ENCODE data around the gene PCDH9.

DNA sequence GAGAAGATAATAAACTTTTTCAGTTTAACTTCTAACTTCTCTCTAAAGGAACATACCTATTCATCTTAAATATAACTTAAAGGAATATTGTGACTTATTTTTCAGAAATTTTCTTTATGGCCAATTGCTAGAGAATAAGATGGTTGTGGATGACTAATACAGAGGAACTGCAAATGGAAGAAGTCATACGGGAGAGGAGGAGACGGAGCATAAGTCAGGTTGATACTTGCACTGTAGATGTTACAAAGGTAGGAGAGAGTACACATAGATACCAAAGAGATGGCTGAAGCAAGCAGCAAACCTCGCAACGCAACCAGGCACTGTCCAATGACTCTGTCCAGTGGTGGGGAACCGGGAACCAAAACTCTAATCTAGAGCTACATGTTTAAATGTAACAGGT is 963.4 kb downstream of the PCDH9 start:
- TF ChIP-seq, protein P1, sequence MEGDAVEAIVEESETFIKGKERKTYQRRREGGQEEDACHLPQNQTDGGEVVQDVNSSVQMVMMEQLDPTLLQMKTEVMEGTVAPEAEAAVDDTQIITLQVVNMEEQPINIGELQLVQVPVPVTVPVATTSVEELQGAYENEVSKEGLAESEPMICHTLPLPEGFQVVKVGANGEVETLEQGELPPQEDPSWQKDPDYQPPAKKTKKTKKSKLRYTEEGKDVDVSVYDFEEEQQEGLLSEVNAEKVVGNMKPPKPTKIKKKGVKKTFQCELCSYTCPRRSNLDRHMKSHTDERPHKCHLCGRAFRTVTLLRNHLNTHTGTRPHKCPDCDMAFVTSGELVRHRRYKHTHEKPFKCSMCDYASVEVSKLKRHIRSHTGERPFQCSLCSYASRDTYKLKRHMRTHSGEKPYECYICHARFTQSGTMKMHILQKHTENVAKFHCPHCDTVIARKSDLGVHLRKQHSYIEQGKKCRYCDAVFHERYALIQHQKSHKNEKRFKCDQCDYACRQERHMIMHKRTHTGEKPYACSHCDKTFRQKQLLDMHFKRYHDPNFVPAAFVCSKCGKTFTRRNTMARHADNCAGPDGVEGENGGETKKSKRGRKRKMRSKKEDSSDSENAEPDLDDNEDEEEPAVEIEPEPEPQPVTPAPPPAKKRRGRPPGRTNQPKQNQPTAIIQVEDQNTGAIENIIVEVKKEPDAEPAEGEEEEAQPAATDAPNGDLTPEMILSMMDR (IDR thresholded peaks at IDR 0.05), result no peak
- no peak for TF ChIP-seq POLR2A (IDR thresholded peaks at IDR 0.05)
